ENCODE results near the gene SLC66A3. TPM values are rescaled to one million over a fixed set of nuclear protein-coding genes. Genes with fewer than 3 reads are reported as not detected.

Gene SLC66A3
- total and polyA plus RNA-seq, 7 donors: 3.9 to 6.7 (median 5.0) TPM

- H3K36me3 ChIP-seq (ENCODE audit: insufficient read depth in 1 of 2, low read depth in 1 of 2): no peaks in the 10 kb centered on the region
- intact Hi-C loops (cut with DNase I): no loop called here
- TF ChIP-seq CTCF (IDR thresholded peaks at IDR 0.05): no peak
- H3K27ac ChIP-seq: peak overlapping the region; percentile 87
- ATAC-seq (peak; percentile 2 to 34 (median 11)), DNase-seq (no peak)
- 50 to 55% (median 51%) methylated on average over 35 of the region's 35 CpGs for WGBS, 3 donors
- H3K4me1 ChIP-seq: peaks cover 10% of the 10 kb centered on the region
- H3K9me3 ChIP-seq: no peaks in the 10 kb centered on the region
- H3K4me3 ChIP-seq: peak overlapping the region; percentile 73
- H3K27me3 ChIP-seq (ENCODE audit: insufficient read depth in 3 of 3, low read length in 2 of 3): no peaks in the 10 kb centered on the region
Observed at GRCh38 chr2:11154016-11154922, 998 bp upstream of the SLC66A3 start.

- ATAC-seq (peak; percentile 90 to 94 (median 92)), DNase-seq (peak; percentile 99)
- Histone ChIP-seq H3K27me3 (ENCODE audit: insufficient read depth in 3 of 3, low read length in 2 of 3) (no peaks in the 10 kb centered on the region), H3K9me3 (no peaks in the 10 kb centered on the region), H3K36me3 (ENCODE audit: insufficient read depth in 1 of 2, low read depth in 1 of 2) (no peaks in the 10 kb centered on the region), H3K27ac (peak overlapping the region; percentile 87), H3K4me1 (peaks cover 10% of the 10 kb centered on the region), H3K4me3 (peak overlapping the region; percentile 78)
- 0 to 1% (median 1%) methylated on average over 14 to 46 of the region's 49 CpGs for WGBS, 3 donors
- TF ChIP-seq CTCF (IDR thresholded peaks at IDR 0.05): no peak
- intact Hi-C loops (cut with DNase I): no loop called here
Observed at GRCh38 chr2:11154923-11155380, 315 bp upstream of the SLC66A3 start.

GRCh38 chr2:11156396-11157075, 1.3 kb downstream of the SLC66A3 start:
- H3K36me3 ChIP-seq (ENCODE audit: insufficient read depth in 1 of 2, low read depth in 1 of 2): no peaks in the 10 kb centered on the region
- DNase-seq (no peak), ATAC-seq (no peak)
- H3K27ac ChIP-seq: no peak overlapping the region
- no peak for TF ChIP-seq CTCF (IDR thresholded peaks at IDR 0.05)
- H3K4me1 ChIP-seq: peaks cover 10% of the 10 kb centered on the region
- WGBS, 3 donors: 91 to 96% (median 96%) methylated on average over 9 to 13 of the region's 13 CpGs
- no peaks in the 10 kb centered on the region for H3K27me3 ChIP-seq (ENCODE audit: insufficient read depth in 3 of 3, low read length in 2 of 3)
- no peaks in the 10 kb centered on the region for H3K9me3 ChIP-seq
- peak overlapping the region; percentile 78 for H3K4me3 ChIP-seq
- intact Hi-C loops (cut with DNase I): loop anchor here in 1 of 2 donors (2.0 kb wide), 1 partner anchor 24 kb away; a partner anchor contains a TSS

- intact Hi-C loops (cut with DNase I): loop anchor here in 1 of 2 donors (2.0 kb wide), 1 partner anchor 24 kb away; a partner anchor contains a TSS
- H3K27ac ChIP-seq: no peak overlapping the region
- DNase-seq (no peak), ATAC-seq (no peak)
- H3K27me3 ChIP-seq (ENCODE audit: insufficient read depth in 3 of 3, low read length in 2 of 3): no peaks in the 10 kb centered on the region
- H3K4me1 ChIP-seq: peaks cover 10% of the 10 kb centered on the region
- no peak for TF ChIP-seq CTCF (IDR thresholded peaks at IDR 0.05)
- H3K36me3 ChIP-seq (ENCODE audit: insufficient read depth in 1 of 2, low read depth in 1 of 2): no peaks in the 10 kb centered on the region
- no peak overlapping the region for H3K4me3 ChIP-seq
- no peaks in the 10 kb centered on the region for H3K9me3 ChIP-seq
- WGBS, 3 donors: 90 to 96% (median 90%) methylated on average over 6 of the region's 6 CpGs
Observed at GRCh38 chr2:11157296-11157695, 2.0 kb downstream of the SLC66A3 start.
